Fibroblast of mammary gland (primary cell): ENCODE data around the gene SNCA.

Source experiments
- DNase-seq: peaks from one replicate; pipeline ENCODE4 v3.0.0-alpha.2; 2010; ENCODE audit warnings: low read depth
- H3K4me3 ChIP-seq: 2 replicates; pipeline ENCODE4 v1.5.1; 2011; ENCODE audit warnings: low read depth, mild to moderate bottlenecking, low read length, moderate library complexity; ENCODE audit not compliant: control insufficient read depth
- CTCF ChIP-seq: conservative IDR thresholded peaks from 2 replicates; pipeline ENCODE4 v1.5.1; 2011; ENCODE audit warnings: low read depth, low read length, inconsistent platforms; ENCODE audit not compliant: control insufficient read depth, insufficient read depth

Gene SNCA

DNA sequence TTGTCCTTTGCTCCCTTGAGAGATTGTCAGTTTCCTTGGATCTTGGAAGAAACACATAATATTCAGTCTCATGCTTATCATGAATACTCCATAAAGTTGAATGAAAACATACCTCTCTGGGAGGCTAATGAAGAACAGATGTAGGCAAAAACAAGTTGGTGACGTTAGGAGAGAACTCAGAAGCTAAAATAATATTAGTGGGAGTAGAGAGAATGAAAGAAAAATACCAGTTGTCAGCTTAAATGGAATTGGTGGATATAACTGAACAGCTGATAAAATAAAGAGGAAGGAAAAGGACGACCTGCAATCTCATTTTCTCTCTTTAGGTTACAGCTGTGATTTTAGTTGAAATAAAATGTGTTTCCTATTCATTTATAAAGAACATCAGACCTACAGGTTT lies 124.8 kb downstream of the SNCA start:
- peak; percentile 69 for DNase-seq
- H3K4me3 ChIP-seq, result no peak overlapping the region
- TF ChIP-seq CTCF, result no peak

DNA sequence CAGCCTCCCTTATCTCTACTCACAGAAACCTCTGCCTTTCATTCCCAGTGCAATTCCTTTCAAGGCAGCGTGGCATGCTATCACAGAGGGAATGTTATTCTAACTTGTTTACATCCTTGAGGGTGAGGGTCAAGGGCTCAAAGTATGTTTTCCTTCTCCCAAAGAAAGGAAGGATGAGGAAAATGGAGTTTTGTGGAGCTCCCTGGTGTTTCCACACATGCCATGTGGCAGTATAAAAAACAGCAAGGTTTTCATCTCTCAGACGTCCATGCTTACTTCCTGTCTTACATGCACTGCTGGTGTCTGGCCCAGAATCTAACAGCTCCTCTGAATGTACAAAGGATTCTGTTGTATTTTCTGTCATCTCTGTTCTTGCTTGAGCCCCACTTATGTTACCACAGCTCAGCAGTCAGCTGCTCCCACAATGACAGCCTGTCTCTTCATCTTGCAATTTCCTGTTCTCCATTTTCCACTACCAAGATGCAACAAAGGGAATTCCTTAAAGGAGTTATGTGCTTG lies 128.0 kb downstream of the SNCA start:
- H3K4me3 ChIP-seq, result no peak overlapping the region
- DNase-seq, result no peak
- no peak for TF ChIP-seq CTCF

- no peak overlapping the region for H3K4me3 ChIP-seq
- no peak for DNase-seq
- no peak for TF ChIP-seq CTCF
Measured at GRCh38 chr4:89707467-89707866, 129.5 kb downstream of the SNCA start.

DNA sequence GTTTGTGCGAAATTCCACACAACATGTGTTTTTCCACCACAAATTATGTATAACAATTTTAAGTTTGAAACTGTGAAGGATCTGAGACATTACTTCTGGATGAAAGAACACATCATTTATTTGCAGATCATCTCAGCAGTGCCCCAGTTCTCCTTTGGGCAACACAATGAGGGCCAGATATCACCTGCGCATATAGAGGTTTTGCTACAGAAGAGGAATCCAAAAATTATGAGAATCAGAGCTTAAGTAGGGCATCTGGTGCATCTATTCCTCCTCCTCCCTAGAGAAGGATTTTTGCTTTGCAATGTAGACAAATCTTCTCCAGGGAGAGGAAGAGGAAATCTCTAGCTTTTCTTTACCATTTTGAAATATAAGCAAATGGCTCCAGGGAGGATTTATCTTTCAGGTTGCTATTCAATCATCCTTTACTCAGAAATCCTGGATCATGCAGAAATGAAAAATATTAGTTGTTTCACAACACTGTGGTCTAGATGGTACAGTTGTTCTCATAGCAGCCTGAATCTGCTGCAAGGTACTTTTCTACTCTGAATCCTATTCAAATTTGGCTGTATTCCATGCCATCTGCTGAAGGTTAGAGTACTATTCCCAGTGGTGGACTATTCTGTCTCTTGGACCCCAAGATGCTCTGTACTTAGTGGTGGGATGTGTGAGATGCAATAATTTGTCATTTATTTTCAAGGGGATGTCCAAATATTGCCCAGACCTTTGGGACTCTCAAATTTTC lies 132.1 kb downstream of the SNCA start:
- H3K4me3 ChIP-seq, result no peak overlapping the region
- no peak for DNase-seq

GRCh38 chr4:89703829-89704590 lies 133.0 kb downstream of the SNCA start:
- no peak for TF ChIP-seq CTCF
- no peak overlapping the region for H3K4me3 ChIP-seq
- peak; percentile 59 for DNase-seq

More for the DNA sequence above, 132.1 kb downstream of the SNCA start:
- no peak for TF ChIP-seq CTCF

DNA sequence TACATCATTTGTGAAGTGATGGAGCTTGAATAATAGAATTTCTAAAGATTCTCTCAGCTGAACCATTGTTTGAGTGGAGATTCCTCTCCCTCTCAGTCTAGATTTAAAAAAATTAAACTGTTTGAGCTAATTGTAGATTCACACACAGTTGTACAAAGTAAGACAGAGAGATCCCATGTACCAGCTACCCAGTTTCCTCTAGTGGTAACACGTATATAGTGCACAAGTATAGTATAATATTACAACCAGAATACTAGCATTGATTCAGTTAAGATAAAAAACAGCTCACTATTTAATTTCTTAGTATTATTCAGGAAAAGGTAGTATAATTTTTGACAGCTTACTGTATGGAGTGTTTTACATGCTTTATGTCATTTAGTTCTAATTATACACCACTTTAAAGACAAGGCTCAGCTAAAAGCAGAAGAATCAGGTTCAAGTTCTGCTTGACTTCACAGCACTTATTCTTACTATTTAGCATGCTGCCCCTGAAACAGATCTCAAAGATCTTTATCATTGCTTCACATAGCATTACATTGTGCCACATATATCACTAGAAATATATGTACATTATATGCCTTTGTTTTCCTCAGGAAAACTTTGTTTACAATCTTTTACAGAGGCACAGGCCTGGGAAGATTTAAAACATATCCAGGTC lies 136.1 kb downstream of the SNCA start:
- no peak for DNase-seq
- TF ChIP-seq CTCF, result no peak

More for the DNA sequence above, 136.1 kb downstream of the SNCA start:
- H3K4me3 ChIP-seq, result no peak overlapping the region
